ENCODE results near the gene MIEF2. TPM values are rescaled to one million over a fixed set of nuclear protein-coding genes. Genes with fewer than 3 reads are reported as not detected.
"Not testable (repeated sequence)": the region's sequence is repeated elsewhere in the genome, so short reads cannot be mapped to it uniquely, and the experiment has no call there.

Gene MIEF2
- 24.6 and 28.4 TPM in 2 replicates for total RNA-seq (2014; rRNA removed; shearing (Covaris generic); ENCODE audit: low replicate concordance)

GRCh38 chr17:18260332-18261145 is at the start of gene MIEF2:
Gene MIEF2 (plus strand): TSS chr17:18260662. CDS start chr17:18262721, 2,059 bp downstream.
- in situ Hi-C loops (cut with HindIII; ENCODE audit: low pct_unique_long_range_greater_than_20kb, low sequenced_read_pairs) = no loop called here
- DNase-seq (ENCODE audit: low read depth) = peak; percentile 89

DNA sequence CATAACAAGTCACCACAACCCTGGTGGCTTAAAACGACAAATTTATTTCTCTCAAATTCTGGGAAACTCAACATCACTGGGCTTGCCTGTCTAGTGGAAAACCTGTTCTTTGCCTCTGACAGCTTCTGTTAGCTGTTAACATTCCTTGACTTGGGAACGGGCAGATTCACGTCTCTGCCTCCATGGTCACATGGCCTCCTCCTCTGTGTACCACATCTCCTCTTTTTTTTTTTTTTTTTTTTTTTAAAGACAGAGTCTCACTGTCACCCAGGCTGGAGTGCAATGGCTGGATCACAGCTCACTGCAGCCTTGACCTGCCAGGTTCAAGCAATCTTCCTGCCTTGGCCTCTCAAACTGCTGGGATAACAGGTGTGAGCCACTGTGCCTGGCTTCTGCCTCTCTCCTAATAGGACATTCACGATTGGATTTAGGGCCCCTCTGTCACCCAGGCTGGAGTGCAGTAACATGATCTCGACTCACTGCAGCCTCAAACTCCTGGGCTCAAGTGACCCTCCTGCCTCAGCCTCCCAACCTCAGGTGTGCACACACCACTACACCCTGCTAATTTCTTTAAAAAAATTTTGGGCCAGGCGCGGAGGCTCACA is 46.7 kb upstream of the MIEF2 start:
- in situ Hi-C loops (cut with HindIII; ENCODE audit: low pct_unique_long_range_greater_than_20kb, low sequenced_read_pairs) = no loop called here
- DNase-seq (ENCODE audit: low read depth) = no peak

GRCh38 chr17:18216906-18217305 is 43.6 kb upstream of the MIEF2 start:
- DNase-seq (ENCODE audit: low read depth); in situ Hi-C loops (cut with HindIII; ENCODE audit: low pct_unique_long_range_greater_than_20kb, low sequenced_read_pairs): not testable (repeated sequence)

DNA sequence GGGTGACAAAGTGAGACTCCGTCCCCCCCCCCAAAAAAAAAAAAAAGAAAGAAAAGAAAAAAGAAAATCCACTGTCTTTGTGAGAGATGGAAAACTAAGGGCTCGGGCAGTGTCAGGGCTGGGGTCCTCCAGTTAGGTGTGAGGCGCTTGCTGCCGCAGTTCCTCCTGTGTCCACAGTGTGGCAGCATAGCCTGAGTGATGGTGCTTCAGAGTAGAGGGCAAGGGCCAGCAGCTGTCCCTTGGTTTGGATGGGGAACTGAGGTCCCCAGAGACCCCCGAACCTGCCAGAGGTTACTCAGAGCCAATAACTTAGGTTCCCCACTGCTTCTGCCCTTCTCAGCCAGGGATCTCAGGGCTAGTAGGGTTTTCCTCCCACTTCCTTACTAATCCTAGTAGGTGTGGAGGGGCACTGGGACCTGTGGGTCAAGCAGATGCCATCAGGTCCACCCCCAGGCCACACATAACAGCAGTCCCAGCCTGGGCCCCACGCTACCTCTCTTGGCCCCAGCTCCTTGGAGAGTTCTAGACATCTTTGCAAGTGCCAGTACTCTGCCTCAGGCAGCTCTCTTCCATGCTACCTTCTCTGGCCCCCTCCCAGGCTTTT is 42.9 kb upstream of the MIEF2 start:
- peak; percentile 46 for DNase-seq (ENCODE audit: low read depth)
- in situ Hi-C loops (cut with HindIII; ENCODE audit: low pct_unique_long_range_greater_than_20kb, low sequenced_read_pairs) = no loop called here

GRCh38 chr17:18218756-18219415 is 41.6 kb upstream of the MIEF2 start:
- in situ Hi-C loops (cut with HindIII; ENCODE audit: low pct_unique_long_range_greater_than_20kb, low sequenced_read_pairs) = no loop called here
- DNase-seq (ENCODE audit: low read depth) = no peak

DNA sequence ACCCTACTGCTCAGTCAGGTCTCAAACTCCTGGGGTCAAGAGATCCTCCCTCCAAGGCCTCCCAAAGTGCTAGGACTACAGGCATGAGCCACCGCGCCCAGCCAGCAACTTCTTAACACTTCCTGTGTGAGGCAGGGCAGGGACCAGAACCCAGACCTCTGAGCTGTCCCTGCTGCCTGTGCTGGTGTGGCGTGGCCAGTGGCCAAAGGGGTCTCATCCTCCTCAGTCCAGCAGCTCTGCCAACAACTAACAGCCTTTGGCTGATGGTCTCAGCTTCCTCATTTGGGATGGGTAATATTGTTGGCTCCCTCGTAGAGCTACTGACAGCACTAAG is 36.4 kb upstream of the MIEF2 start:
- no peak for DNase-seq (ENCODE audit: low read depth)
- in situ Hi-C loops (cut with HindIII; ENCODE audit: low pct_unique_long_range_greater_than_20kb, low sequenced_read_pairs) = no loop called here

GRCh38 chr17:18224387-18225120 is 35.9 kb upstream of the MIEF2 start:
- in situ Hi-C loops (cut with HindIII; ENCODE audit: low pct_unique_long_range_greater_than_20kb, low sequenced_read_pairs) = no loop called here
- DNase-seq (ENCODE audit: low read depth) = no peak

- in situ Hi-C loops (cut with HindIII; ENCODE audit: low pct_unique_long_range_greater_than_20kb, low sequenced_read_pairs) = no loop called here
- peak; percentile 75 for DNase-seq (ENCODE audit: low read depth)
Measured at GRCh38 chr17:18225121-18225641, 35.3 kb upstream of the MIEF2 start, which contains the start of gene LLGL1. Gene LLGL1 (plus strand): TSS chr17:18225635. CDS start chr17:18225683, 48 bp downstream.

- in situ Hi-C loops (cut with HindIII; ENCODE audit: low pct_unique_long_range_greater_than_20kb, low sequenced_read_pairs) = no loop called here
Measured at GRCh38 chr17:18225642-18226283, 34.7 kb upstream of the MIEF2 start.

DNA sequence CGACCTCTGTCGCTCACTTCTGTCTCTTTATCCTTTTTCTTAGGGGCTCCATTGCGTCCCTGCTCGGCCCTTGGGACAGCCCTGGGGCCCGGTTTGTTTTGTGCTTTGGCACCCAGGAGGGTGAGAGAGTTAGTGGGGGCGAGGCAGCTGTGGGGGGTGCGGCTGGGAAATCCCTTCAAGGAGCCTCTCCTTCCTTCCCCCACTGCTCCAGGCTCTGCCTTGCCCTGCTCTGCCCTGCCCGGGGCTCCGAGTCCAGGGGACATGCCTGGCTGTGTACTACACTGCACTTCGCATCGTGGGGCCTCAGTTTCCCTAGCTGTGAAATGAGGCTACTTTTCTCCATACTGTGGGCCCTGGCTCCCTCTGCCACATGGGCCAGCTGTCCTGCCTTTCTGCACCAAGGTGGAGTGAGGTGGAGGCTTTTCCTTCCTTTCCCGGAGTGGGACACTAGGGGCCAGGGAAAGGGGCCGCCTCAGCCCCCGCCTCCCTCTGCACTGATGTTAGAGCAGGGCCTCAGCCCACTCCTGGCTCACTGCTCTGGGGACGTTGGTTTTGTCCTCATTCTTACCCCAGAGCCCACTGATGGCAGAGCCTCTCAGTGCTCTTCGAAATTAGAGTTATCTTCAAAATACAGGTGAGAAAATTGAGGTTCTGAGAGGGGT is 34.0 kb upstream of the MIEF2 start:
- DNase-seq (ENCODE audit: low read depth) = no peak
- in situ Hi-C loops (cut with HindIII; ENCODE audit: low pct_unique_long_range_greater_than_20kb, low sequenced_read_pairs) = no loop called here

More at GRCh38 chr17:18225642-18226283, 34.7 kb upstream of the MIEF2 start:
- no peak for DNase-seq (ENCODE audit: low read depth)

DNA sequence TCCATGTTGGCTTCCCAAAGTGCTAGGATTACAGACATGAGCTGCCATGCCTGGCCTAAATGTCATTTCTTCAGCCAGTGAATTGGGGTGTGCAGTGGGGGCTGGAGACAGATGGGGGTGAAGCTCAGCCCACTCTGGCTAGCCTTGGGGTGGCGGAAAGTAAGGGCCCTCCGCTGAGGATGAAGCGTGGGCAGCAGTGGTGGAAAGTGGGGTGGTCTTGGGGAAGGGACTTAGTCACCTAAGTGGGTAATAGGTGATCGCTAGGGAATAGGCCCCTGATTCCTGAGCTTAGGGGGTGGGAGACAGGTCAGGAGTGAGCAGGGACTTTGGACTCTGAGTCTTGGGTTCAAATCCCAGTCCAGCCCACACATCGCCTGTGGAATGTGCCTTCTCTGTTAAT is 32.8 kb upstream of the MIEF2 start:
- no peak for DNase-seq (ENCODE audit: low read depth)
- in situ Hi-C loops (cut with HindIII; ENCODE audit: low pct_unique_long_range_greater_than_20kb, low sequenced_read_pairs) = no loop called here

GRCh38 chr17:18228176-18228682 is 32.2 kb upstream of the MIEF2 start:
- DNase-seq (ENCODE audit: low read depth) = no peak
- in situ Hi-C loops (cut with HindIII; ENCODE audit: low pct_unique_long_range_greater_than_20kb, low sequenced_read_pairs) = no loop called here

DNA sequence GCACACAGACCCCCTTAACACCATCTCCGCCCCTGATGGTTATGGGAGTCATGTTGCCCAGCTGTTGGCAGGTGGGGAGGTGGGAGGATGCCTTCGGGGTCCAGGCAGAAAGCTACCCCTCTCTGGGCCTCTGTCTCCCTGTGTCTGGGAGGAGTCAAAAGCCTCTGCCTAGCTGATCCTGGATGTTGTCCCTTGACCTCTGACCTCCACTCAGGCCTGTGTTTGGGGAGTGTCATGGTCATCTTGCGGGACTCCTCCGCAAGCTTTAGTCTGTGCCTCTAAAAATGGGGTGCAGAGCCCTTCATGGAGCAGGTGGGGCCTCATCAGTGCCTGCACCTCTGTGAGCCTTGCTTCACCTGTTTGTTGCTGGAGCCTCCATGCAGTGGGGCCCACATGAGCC is 31.2 kb upstream of the MIEF2 start:
- DNase-seq (ENCODE audit: low read depth) = no peak
- in situ Hi-C loops (cut with HindIII; ENCODE audit: low pct_unique_long_range_greater_than_20kb, low sequenced_read_pairs) = no loop called here

DNA sequence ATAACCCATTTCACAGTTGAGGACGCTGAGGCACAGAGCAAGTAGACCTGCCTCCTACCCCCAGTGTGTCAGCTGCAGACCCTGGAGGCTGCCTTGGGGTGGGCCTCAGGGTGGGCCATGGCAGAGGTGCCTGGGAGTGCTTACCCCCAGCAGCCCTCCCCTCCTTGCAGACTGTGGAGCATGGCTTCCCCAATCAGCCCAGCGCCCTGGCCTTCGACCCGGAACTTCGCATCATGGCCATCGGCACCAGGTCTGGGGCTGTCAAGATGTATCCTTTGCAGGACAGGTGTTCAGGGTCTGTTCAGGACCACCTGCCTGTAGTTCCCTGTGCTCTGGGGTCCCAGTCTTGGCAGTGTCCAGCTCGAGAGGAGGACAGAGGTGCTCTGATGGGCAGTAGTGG is 30.7 kb upstream of the MIEF2 start:
- in situ Hi-C loops (cut with HindIII; ENCODE audit: low pct_unique_long_range_greater_than_20kb, low sequenced_read_pairs) = no loop called here
- no peak for DNase-seq (ENCODE audit: low read depth)

- in situ Hi-C loops (cut with HindIII; ENCODE audit: low pct_unique_long_range_greater_than_20kb, low sequenced_read_pairs) = no loop called here
- DNase-seq (ENCODE audit: low read depth) = no peak
Measured at GRCh38 chr17:18230288-18231141, 29.9 kb upstream of the MIEF2 start.

DNA sequence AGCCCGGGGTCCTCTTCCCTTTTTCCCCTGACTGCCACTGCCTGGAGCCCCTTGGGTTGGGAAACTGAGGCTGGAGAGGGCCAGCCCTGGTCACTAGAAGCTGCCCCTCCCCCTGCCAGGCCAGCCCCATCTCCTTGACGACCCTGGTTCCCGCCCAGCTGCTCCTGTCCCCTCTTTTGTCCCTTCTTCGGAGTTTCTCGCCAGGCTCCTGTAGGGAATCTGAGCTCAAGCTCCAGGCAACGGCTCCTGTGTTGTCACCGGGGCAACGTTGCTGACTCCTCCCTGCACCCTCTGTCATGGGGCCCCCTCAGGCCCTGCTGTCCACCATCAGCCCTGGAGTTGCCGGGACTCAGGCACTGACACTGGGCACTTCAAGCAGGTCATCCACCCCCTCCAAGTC is 29.3 kb upstream of the MIEF2 start:
- in situ Hi-C loops (cut with HindIII; ENCODE audit: low pct_unique_long_range_greater_than_20kb, low sequenced_read_pairs) = no loop called here
- no peak for DNase-seq (ENCODE audit: low read depth)
